ENCODE data around the gene PHLDA1.

The PHLDA1 gene

GRCh38 chr12:76031414-76032042, at the start of gene PHLDA1:
PHLDA1 (minus strand) TSS chr12:76031776.
- in situ Hi-C loops (cut with MboI; ENCODE audit: low sequenced_read_pairs) = loop anchor here (10.0 to 25.0 kb wide), 3 partner anchors 219 to 694 kb away; partner anchors contain the start of genes CAPS2 and GLIPR1L1

DNA sequence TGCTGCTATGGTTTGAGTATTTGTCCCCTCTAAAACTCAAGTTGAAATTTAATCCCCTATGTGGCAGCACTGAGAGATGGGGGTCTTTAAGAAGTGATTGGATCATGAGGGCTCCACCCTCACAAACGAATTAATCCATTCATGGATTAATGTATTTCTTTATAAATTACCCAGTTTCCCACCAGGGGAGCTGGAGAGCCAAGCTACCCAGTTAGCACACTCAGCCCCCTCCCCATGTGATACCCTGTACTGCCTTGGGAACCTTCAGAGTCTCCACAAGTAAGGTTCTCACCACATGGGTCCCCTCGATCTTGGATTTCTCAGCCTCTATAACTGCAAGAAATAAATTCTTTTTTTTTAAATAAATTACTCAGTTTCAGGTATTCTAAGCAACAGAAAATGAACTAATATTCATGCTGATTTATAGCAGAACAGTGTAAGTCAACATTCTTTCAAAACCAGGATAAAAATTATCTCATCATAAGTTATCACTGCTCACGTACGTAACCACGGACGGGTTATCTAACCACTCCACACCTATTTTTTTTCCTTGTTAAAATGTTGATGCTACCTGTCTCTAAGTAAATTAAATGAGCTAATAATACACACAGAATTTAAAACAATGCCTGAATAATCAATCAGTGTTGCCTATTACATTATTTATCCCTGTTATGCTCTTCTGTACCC, 49.3 kb upstream of the PHLDA1 start:
- in situ Hi-C loops (cut with MboI; ENCODE audit: low sequenced_read_pairs) = no loop called here

- in situ Hi-C loops (cut with MboI; ENCODE audit: low sequenced_read_pairs) = no loop called here
Observed at GRCh38 chr12:76080017-76080728, 48.6 kb upstream of the PHLDA1 start.

GRCh38 chr12:76078748-76079147, 47.2 kb upstream of the PHLDA1 start:
- in situ Hi-C loops (cut with MboI; ENCODE audit: low sequenced_read_pairs) = no loop called here

GRCh38 chr12:76075448-76075847, 43.9 kb upstream of the PHLDA1 start:
- in situ Hi-C loops (cut with MboI; ENCODE audit: low sequenced_read_pairs) = no loop called here

- in situ Hi-C loops (cut with MboI; ENCODE audit: low sequenced_read_pairs) = no loop called here
Observed at GRCh38 chr12:76074701-76075336, 43.2 kb upstream of the PHLDA1 start.

DNA sequence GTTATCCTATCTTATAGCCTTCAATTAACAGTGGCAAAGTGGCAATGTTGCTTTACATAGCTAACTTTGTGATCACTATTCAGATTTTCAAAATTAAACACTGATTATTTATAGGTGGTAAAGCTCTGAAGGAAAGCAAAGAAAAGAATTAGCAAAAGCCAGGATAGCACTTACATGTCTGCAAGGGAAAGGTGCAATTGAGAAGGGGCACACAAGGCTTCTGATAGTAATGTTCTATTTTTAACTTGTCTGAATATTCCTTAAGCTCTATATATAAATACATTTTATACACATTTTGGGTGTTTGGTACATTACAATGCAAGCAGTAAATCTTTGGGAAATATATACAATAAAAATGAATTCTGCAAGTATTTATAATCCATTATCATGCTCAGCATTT, 42.0 kb upstream of the PHLDA1 start:
- in situ Hi-C loops (cut with MboI; ENCODE audit: low sequenced_read_pairs) = no loop called here

DNA sequence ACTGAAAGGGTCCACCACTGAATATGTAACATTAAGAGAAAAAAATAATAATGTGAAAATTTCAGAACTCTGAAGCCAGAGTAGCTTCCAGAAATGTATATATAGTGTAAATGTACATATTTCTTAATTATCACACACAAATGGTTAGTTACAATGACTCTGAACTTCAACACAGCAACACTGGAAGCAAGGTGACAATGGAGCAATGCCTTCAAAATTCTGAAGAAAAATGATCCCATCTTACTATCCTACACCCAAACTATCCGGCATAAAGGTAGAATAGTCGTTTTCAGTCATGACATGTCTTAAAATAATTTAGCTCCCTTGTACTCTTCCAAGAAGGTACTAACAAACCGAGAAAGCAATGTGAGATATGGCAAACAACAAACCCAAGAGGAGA, 41.0 kb upstream of the PHLDA1 start:
- in situ Hi-C loops (cut with MboI; ENCODE audit: low sequenced_read_pairs) = no loop called here

DNA sequence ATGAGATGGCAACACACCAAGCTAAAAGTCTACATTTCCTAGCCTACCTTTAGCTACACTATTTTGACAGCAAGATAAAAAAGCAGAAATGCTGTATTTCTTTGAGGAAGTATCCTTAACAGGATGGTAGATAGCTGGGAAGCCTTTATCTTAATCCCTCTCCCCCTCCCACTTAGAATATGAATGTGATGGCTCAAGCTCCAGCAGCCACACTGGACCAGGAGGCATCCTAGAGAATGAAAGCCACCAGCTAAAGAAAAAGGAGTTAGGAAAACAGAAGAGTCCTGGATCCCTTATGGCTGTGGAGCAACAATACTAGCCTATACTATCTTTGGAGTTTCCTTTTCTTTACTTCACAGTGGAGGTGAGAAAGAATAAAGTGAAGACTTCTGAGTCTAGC, 37.8 kb upstream of the PHLDA1 start:
- in situ Hi-C loops (cut with MboI; ENCODE audit: low sequenced_read_pairs) = no loop called here

DNA sequence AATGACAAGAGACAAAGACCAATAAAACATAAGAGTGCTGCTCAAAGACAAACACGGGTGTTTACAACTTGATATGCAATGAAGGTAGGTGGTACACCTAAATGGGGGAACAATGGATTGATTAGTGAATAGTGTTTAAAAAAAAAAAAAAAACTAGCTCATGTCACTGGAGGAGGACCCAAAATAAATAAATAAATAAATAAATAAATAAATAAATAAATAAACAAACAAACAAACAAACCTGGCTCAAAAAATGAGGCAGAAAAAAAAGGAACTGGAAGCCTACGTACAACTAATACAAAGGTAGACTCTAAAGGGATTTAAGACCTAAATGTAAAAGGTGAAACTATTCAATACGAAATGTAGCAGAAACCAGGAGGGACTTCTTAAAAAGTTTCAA, 34.3 kb upstream of the PHLDA1 start:
- in situ Hi-C loops (cut with MboI; ENCODE audit: low sequenced_read_pairs) = no loop called here

GRCh38 chr12:76064904-76065303, 33.3 kb upstream of the PHLDA1 start:
- in situ Hi-C loops (cut with MboI; ENCODE audit: low sequenced_read_pairs) = no loop called here

DNA sequence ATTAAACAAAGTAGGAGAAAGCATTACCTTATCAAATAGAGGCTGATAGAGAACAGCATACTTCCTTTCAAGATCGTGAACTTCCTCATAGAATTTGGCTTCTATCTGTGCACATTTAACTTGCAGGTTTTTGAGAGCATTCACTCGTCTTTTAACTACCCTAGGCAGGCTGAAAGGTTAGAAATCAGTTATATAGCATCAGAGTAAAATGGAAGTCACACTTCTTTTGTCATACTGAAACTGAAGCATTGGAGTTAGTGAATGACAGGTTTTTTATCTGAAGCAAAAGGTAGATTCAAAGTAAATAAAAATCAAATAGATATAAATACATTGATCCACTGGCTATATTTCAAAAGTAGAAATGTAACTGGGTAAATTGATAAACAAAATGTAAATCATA, 28.5 kb upstream of the PHLDA1 start:
- in situ Hi-C loops (cut with MboI; ENCODE audit: low sequenced_read_pairs) = no loop called here

- in situ Hi-C loops (cut with MboI; ENCODE audit: low sequenced_read_pairs) = no loop called here
Observed at GRCh38 chr12:76057326-76057725, 25.8 kb upstream of the PHLDA1 start.

- in situ Hi-C loops (cut with MboI; ENCODE audit: low sequenced_read_pairs) = no loop called here
Observed at GRCh38 chr12:76055393-76055792, 23.8 kb upstream of the PHLDA1 start.

DNA sequence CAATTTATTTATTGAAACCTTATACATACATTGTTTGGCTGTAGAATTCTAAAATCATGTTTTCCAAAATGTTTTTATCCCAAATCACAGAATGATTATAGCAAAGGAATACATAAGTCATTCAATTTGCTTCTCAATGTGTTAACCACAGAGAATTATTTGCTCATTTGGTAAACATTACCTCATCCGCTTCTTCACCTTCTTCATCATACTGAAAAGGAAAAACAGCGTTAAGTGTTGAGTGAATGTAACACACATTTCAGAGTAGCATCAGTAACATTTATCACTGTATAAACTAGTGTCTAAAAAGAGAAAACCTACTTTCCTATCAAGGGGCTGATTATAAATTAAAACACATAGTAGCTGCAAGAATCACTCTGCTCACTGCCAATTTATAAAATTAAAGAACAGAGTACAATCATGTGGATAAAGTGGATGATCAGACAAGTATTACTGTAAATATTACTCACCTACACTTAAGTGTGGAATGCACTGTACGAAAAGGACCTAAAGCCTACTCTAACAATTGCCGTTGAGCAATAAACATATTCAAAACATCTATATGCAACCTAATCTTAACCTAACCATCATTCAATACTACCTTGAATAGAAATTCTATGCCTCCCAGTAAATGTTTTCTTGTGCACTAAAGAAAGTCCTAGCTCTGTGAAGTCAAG, 18.1 kb upstream of the PHLDA1 start:
- in situ Hi-C loops (cut with MboI; ENCODE audit: low sequenced_read_pairs) = loop anchor here (25.0 kb wide), 2 partner anchors 237 to 712 kb away; partner anchors contain the start of genes CAPS2 and GLIPR1L1

DNA sequence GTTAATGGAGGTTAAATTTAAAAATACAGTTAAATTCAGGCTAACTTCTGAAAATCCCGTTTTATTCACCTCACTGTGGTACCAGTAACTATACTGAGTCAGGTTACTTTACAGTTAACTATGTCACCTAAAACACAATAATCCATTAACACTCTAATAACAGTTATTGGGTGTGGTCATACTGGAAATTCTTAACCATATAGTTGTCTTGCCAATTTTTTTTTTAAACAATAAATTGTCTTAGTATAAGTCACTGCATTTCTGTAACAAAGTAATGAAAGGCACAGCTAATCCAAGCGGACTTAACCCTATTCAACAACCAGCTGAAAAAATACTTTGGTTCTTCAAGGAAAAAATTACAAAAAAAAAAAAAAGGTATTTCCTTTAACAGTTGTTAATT, 16.2 kb upstream of the PHLDA1 start:
- in situ Hi-C loops (cut with MboI; ENCODE audit: low sequenced_read_pairs) = loop anchor here (25.0 kb wide), 2 partner anchors 235 to 710 kb away; partner anchors contain the start of genes CAPS2 and GLIPR1L1

GRCh38 chr12:76047060-76047459, 15.5 kb upstream of the PHLDA1 start:
- in situ Hi-C loops (cut with MboI; ENCODE audit: low sequenced_read_pairs) = loop anchor here (25.0 kb wide), 2 partner anchors 235 to 710 kb away; partner anchors contain the start of genes CAPS2 and GLIPR1L1

- in situ Hi-C loops (cut with MboI; ENCODE audit: low sequenced_read_pairs) = loop anchor here (25.0 kb wide), 2 partner anchors 231 to 706 kb away; partner anchors contain the start of genes CAPS2 and GLIPR1L1
Observed at GRCh38 chr12:76043377-76043776, 11.8 kb upstream of the PHLDA1 start.

GRCh38 chr12:76042147-76042546, 10.6 kb upstream of the PHLDA1 start:
- in situ Hi-C loops (cut with MboI; ENCODE audit: low sequenced_read_pairs) = loop anchor here (25.0 kb wide), 2 partner anchors 230 to 705 kb away; partner anchors contain the start of genes CAPS2 and GLIPR1L1

DNA sequence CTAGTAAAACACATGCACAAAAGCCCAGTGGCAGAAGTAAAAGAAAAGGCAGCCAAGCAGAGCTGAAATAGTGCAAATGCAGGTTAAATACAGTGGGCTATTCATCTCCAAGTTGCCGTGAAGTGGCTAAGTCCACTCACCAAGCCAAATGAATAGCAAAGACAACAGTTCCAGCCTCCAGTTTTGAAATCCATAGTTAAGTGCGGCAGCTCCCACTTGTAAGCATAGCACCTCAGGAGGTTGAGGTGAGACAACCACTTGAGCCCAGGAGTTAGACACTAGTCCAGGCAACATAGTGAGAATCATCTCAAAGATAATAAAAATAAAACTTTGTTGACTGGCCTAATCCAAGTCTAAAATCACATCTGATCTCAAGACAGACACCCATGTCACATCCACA, 9.8 kb upstream of the PHLDA1 start:
- in situ Hi-C loops (cut with MboI; ENCODE audit: low sequenced_read_pairs) = loop anchor here (25.0 kb wide), 2 partner anchors 229 to 704 kb away; partner anchors contain the start of genes CAPS2 and GLIPR1L1

Data from HL-60/S4 (cell line).